IMR-90 (cell line): ENCODE data around the gene SP140L. TPM values are rescaled to one million over a fixed set of nuclear protein-coding genes. Genes with fewer than 3 reads are reported as not detected.

Experiments used
- ATAC-seq: fragments of 200-7000 bp; cut with Tn5 transposase; 2 replicates; pipeline ENCODE4 v1.9.1; 2020; ENCODE audit warnings: low read depth, mild to moderate bottlenecking, moderate library complexity
- BruUV-seq: library from RNA; stranded (reverse); fragments of 400-500 nt; replicated peaks from 2 replicates; lab custom pipeline; 2021; lab: Mats Ljungman, UMichigan
- CTCF ChIA-PET: fragments of 300-600 bp; formaldehyde crosslinking; extraction: SDS; loops from one replicate; lab custom pipeline; 2021; ENCODE audit warnings: antibody characterized with exemption; lab: Yijun Ruan, JAX
- POLR2A ChIA-PET: fragments of 300-600 bp; sonication (Branson Sonifier 250); formaldehyde crosslinking; loops from one replicate; lab custom pipeline; 2022; ENCODE audit warnings: antibody characterized with exemption; ENCODE audit not compliant: unreplicated experiment; lab: Charles Lee
- DNase-seq: peaks from one replicate; pipeline ENCODE4 v3.0.0; 2013
- H2AFZ ChIP-seq: replicated peaks from 2 replicates; pipeline ENCODE3; 2013; ENCODE audit warnings: low read length, mild to moderate bottlenecking; ENCODE audit not compliant: poor library complexity
- H2AK5ac ChIP-seq: 2 replicates; pipeline ENCODE4 v1.6.1; 2013; ENCODE audit warnings: low read depth, low read length, inconsistent platforms
- H2AK9ac ChIP-seq: replicated peaks from 2 replicates; pipeline ENCODE3; 2013; ENCODE audit warnings: mild to moderate bottlenecking, low read depth, low read length, moderate library complexity; ENCODE audit not compliant: poor library complexity
- H2BK120ac ChIP-seq: 2 replicates; pipeline ENCODE4 v1.6.1; 2013; ENCODE audit warnings: low read depth, low read length, inconsistent platforms
- H2BK15ac ChIP-seq: 3 replicates; pipeline ENCODE4 v1.6.1; 2013; ENCODE audit warnings: low read depth, low read length, inconsistent platforms
- H2BK20ac ChIP-seq: 2 replicates; pipeline ENCODE4 v1.6.1; 2013; ENCODE audit warnings: low read depth, mild to moderate bottlenecking, inconsistent platforms, low read length, moderate library complexity
- H2BK5ac ChIP-seq: 2 replicates; pipeline ENCODE4 v1.6.1; 2013; ENCODE audit warnings: mild to moderate bottlenecking, low read depth, low read length, inconsistent platforms; ENCODE audit not compliant: poor library complexity, severe bottlenecking
- H3K14ac ChIP-seq: replicated peaks from 2 replicates; pipeline ENCODE4 v1.6.1; 2013; ENCODE audit warnings: low read depth, low read length, inconsistent platforms
- H3K18ac ChIP-seq: 2 replicates; pipeline ENCODE4 v1.6.1; 2013; ENCODE audit warnings: low read depth, low read length, control low read depth
- H3K23ac ChIP-seq: 2 replicates; pipeline ENCODE4 v1.6.1; 2013; ENCODE audit warnings: low read depth, low read length, inconsistent platforms
- H3K27ac ChIP-seq: 2 replicates; pipeline ENCODE4 v1.5.1; 2013; ENCODE audit warnings: mild to moderate bottlenecking, control low read depth, low read length; ENCODE audit not compliant: insufficient read depth
- H3K27me3 ChIP-seq: 2 replicates; pipeline ENCODE4 v1.6.1; 2013; ENCODE audit warnings: low read length; ENCODE audit not compliant: control insufficient read depth, insufficient read depth
- H3K36me3 ChIP-seq: 2 replicates; pipeline ENCODE4 v1.6.1; 2013; ENCODE audit warnings: low read length, mixed read lengths; ENCODE audit not compliant: control insufficient read depth, insufficient read depth
- H3K4ac ChIP-seq: 2 replicates; pipeline ENCODE4 v1.6.1; 2013; ENCODE audit warnings: low read depth, low read length, inconsistent platforms
- H3K4me1 ChIP-seq: 2 replicates; pipeline ENCODE4 v1.6.1; 2013; ENCODE audit warnings: low read length, mixed read lengths; ENCODE audit not compliant: control insufficient read depth, insufficient read depth
- H3K4me2 ChIP-seq: 2 replicates; pipeline ENCODE4 v1.6.1; 2013; ENCODE audit warnings: low read depth, mild to moderate bottlenecking, control low read depth, low read length, moderate library complexity
- H3K4me3 ChIP-seq: 2 replicates; pipeline ENCODE4 v1.5.1; 2013; ENCODE audit warnings: low read depth, mild to moderate bottlenecking, control low read depth, low read length, moderate library complexity; ENCODE audit not compliant: insufficient read depth
- H3K56ac ChIP-seq: 2 replicates; pipeline ENCODE4 v1.6.1; 2013; ENCODE audit warnings: low read length, inconsistent platforms; ENCODE audit not compliant: insufficient read depth; ENCODE audit errors: extremely low read depth
- H3K79me1 ChIP-seq, 2 experiments: 2 replicates each; pipeline ENCODE4 v1.6.1; 2013; ENCODE audit warnings: low read length in 2 of 2, inconsistent platforms in 1 of 2, low read depth in 1 of 2
- H3K9ac ChIP-seq: 2 replicates; pipeline ENCODE4 v1.6.1; 2013; ENCODE audit warnings: low read depth, low read length, control low read depth
- H3K9me1 ChIP-seq: 2 replicates; pipeline ENCODE4 v1.6.1; 2013; ENCODE audit warnings: low read length, inconsistent platforms; ENCODE audit not compliant: insufficient read depth
- H3K9me3 ChIP-seq: 2 replicates; pipeline ENCODE4 v1.6.1; 2013; ENCODE audit warnings: low read length; ENCODE audit not compliant: control insufficient read depth, insufficient read depth
- H4K20me1 ChIP-seq: 2 replicates; pipeline ENCODE4 v1.6.1; 2013; ENCODE audit warnings: low read length, inconsistent platforms; ENCODE audit not compliant: insufficient read depth
- H4K5ac ChIP-seq: 2 replicates; pipeline ENCODE4 v1.6.1; 2013; ENCODE audit warnings: mild to moderate bottlenecking, low read depth, low read length, control low read depth
- H4K8ac ChIP-seq, 2 experiments: 2 replicates each; pipeline ENCODE4 v1.6.1; 2013; ENCODE audit warnings: low read depth in 2 of 2, low read length in 2 of 2, control low read depth in 1 of 2, inconsistent platforms in 1 of 2
- H4K91ac ChIP-seq: 2 replicates; pipeline ENCODE4 v1.6.1; 2013; ENCODE audit warnings: low read depth, low read length, inconsistent platforms; ENCODE audit not compliant: insufficient read depth
- CEBPB ChIP-seq: IDR thresholded peaks from 2 replicates; pipeline ENCODE4 v1.6.1; 2012; ENCODE audit warnings: low read depth, low read length, improper control_type of control experiment
- CTCF ChIP-seq: conservative IDR thresholded peaks from 2 replicates; pipeline ENCODE4 v1.5.1; 2012; ENCODE audit warnings: mild to moderate bottlenecking, low read depth, low read length, improper control_type of control experiment
- FOS ChIP-seq: fragments of 150-350 bp; IDR thresholded peaks from 2 replicates; pipeline ENCODE4 v1.6.1; 2016; ENCODE audit warnings: low read depth, low read length
- SMC3 ChIP-seq: fragments of 150-350 bp; IDR thresholded peaks from 2 replicates; pipeline ENCODE4 v1.6.1; 2016; ENCODE audit warnings: low read depth, mild to moderate bottlenecking, antibody characterized with exemption, low read length, moderate library complexity
- WGBS, 2 experiments: methylation state at CpG; one replicate each; pipeline versions ENCODE4 v1.1.5 to v1.1.7; 2013; ENCODE audit warnings: missing lambda C conversion rate in 2 of 2; ENCODE audit not compliant: insufficient read length in 1 of 2; ENCODE audit errors: extremely low coverage in 2 of 2; 5-methylcytosine and 5-hydroxymethylcytosine counted together
- dilution Hi-C: fragments of 300-500 bp; cut with HindIII; formaldehyde crosslinking; loops from one replicate; pipeline ENCODE4 v1.14.3; 2018; ENCODE audit warnings: low sequenced_read_pairs; ENCODE audit not compliant: unreplicated experiment
- in situ Hi-C: fragments of 300-500 bp; cut with MboI; formaldehyde crosslinking; loops from 3 replicates; pipeline ENCODE4 v1.14.3; 2019; ENCODE audit warnings: low sequenced_read_pairs, inconsistent platforms, mixed read lengths
- intact Hi-C: fragments of 100-400 bp; cut with micrococcal nuclease; formaldehyde crosslinking; loops from 2 replicates; pipeline ENCODE4 v1.10.0; 2022
- polyA plus RNA-seq, 3 experiments: library from polyadenylated mRNA; depleted of rRNA; stranded (reverse); fragments of >200 nt; gene quantifications; 2 replicates each; pipeline ENCODE4 v1.2.3, GENCODE V29; 2012; ENCODE audit warnings: low replicate concordance in 1 of 3
- total RNA-seq: library from RNA; depleted of rRNA; stranded (reverse); fragments of >200 nt; gene quantifications from 2 replicates; pipeline ENCODE4 v1.2.3, GENCODE V29; 2012

The SP140L gene
- total and polyA plus RNA-seq, 2 of the 4 experiments (the other 2 are of a cell fraction) = 5.4 to 11.2 TPM

GRCh38 chr2:230410263-230410662, 83.3 kb downstream of the SP140L start:
- dilution Hi-C loops (no loop called here), in situ Hi-C loops (loop anchor here (25.0 kb wide), 1 partner anchor 402 kb away; no protein-coding TSS in a partner anchor), intact Hi-C loops (loop anchor here (5.0 to 10.0 kb wide), 2 partner anchors 195 to 202 kb away; partner anchors contain the start of gene SP110)
- Histone ChIP-seq H3K4ac (no peak overlapping the region), H2AFZ (no peak overlapping the region), H3K9ac (no peak overlapping the region), H3K9me3 (no peaks in the 10 kb centered on the region), H2BK120ac (no peak overlapping the region), H2BK20ac (no peak overlapping the region), H4K91ac (no peak overlapping the region), H3K4me2 (no peak overlapping the region), H3K23ac (no peak overlapping the region), H3K14ac (no peak overlapping the region), H4K5ac (no peak overlapping the region), H3K9me1 (peaks cover 19% of the 10 kb centered on the region), H2AK9ac (no peak overlapping the region), H3K27me3 (no peaks in the 10 kb centered on the region), H4K20me1 (no peaks in the 10 kb centered on the region), H3K18ac (no peak overlapping the region), H3K4me1 (peaks cover 9% of the 10 kb centered on the region), H2BK15ac (no peak overlapping the region), H3K56ac (no peak overlapping the region), H2AK5ac (no peak overlapping the region), H2BK5ac (no peak overlapping the region), H3K79me1 (peaks cover 0 to 21% of the 10 kb centered on the region in 2 experiments; a peak in 2 of 4 replicates), H3K36me3 (no peaks in the 10 kb centered on the region), H3K4me3 (no peak overlapping the region), H4K8ac (no peak overlapping the region), H3K27ac (no peak overlapping the region)
- no CpG with 5 or more reads among the region's 1 CpG for WGBS, 2 experiments
- ChIA-PET CTCF (no interaction called here), POLR2A (no interaction called here)
- DNase-seq (no peak), ATAC-seq (no peak)
- BruUV-seq = no TSS peak
- TF ChIP-seq SMC3 (no peak), CTCF (no peak), FOS (no peak), CEBPB (no peak)
